HG03175 (cell line): ENCODE results near the gene NANOGP8.
"Not testable (repeated sequence)": the region's sequence is repeated elsewhere in the genome, so short reads cannot be mapped to it uniquely, and the experiment has no call there.

ENCODE experiments used
- ATAC-seq: cut with Tn5 transposase; IDR thresholded peaks from one replicate; pipeline ENCODE4 v1.9.1; 2021; ENCODE audit warnings: mild to moderate bottlenecking, moderate library complexity; ENCODE audit not compliant: unreplicated experiment

Gene NANOGP8

DNA sequence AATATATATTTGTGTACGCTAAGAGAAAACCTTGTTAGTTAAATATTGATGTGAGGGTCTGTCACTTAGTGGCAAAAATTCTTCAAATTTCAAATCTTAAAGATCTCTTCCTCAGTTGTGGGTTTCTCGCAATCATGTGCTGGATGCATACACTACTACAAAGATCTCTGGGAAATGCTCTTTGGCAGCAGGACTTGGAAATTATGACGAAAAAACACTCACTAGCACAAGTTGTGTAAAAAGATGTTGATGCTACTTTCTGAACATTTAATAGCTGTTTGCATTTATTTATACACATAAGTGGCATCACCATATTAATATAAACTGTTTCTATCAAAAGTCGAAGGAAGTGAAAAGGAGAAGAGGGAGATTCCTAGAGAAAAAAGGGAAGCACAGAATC, 10.8 kb upstream of the NANOGP8 start:
- no peak for ATAC-seq

DNA sequence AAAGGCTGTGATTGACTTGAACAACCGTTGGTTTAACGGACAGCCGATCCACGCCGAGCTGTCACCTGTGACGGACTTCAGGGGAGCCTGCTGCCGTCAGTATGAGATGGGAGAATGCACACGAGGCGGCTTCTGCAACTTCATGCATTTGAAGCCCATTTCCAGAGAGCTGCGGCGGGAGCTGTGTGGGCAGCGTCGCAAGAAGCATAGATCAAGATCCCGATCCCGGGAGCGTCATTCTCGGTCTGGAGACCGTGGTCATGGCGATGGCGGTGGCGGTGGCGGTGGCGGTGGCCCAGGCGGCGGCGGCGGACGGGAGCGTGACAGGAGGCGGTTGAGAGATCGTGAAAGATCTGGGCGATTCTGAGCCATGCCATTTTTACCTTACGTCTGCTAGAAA, 7.8 kb upstream of the NANOGP8 start:
- no peak for ATAC-seq

GRCh38 chr15:35092311-35092710, 7.2 kb upstream of the NANOGP8 start:
- ATAC-seq = no peak

DNA sequence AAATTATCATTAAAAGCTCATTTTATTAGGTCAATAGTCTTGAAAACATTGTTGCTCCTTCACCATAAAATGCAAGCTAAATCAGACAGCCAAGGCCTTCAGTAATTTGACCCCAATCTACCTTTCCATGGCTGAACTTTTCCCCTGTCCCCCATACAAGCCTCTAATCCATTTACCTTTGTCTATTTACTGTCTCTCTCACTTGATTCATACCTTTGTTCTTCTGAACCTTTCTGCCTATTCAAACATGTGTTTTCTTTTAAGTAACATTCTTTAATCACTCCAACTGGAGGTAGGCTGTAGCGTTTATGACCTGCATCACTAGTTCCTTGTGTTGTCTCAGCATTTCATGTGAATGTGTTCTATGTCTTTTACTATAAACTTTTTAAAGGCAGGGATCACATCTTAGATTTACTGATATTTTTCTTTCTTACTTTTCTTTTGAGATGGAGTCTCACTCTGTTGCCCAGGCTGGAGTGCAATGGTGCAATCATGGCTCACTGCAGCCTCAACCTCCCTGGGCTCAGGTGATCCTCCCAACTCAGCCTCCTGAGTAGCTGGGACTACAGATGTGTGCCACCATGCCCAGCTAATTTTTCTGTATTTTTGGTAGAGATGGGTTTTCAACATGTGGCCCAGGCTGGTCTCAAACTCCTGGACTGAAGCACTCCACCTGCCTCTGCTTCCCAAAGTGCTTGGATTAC, 5.2 kb upstream of the NANOGP8 start:
- ATAC-seq = no peak

DNA sequence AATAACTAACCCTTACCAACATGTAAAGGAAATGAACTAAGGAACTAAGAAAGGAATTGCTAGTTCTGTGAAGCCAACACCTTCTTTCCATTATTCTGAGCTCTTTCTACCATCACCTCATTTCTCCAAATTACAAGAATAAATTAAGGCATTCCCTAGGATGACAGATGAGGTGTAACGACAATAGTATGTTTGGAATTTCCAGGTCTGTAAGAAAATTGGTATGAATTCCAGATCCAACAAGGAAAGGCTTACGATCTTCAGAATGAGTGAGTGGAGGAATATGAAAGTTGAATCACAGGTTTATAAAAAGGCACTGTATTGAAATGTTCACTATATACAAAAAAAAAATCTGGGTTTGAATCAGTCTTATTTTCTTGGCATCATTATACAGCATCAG, 4.5 kb upstream of the NANOGP8 start:
- no peak for ATAC-seq

DNA sequence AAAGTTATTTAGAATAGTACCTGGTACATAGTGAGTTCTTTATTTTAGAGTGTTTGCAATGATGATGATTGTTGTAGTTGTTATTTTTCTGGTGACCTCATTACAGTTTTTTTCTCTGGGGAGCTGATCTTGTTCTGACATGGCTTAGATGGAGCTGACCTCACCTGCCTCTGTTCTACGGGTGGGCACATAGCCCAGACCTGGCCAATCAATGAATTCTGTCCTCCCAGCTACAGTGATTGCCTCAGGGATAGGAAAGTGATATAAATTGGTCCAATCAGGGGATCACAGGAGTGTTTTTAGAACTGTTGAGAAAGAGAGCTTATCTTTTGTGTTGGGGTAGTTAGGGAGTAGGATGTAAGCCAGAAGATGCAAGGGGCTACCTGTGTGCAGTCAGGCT, 3.2 kb upstream of the NANOGP8 start:
- ATAC-seq = no peak

DNA sequence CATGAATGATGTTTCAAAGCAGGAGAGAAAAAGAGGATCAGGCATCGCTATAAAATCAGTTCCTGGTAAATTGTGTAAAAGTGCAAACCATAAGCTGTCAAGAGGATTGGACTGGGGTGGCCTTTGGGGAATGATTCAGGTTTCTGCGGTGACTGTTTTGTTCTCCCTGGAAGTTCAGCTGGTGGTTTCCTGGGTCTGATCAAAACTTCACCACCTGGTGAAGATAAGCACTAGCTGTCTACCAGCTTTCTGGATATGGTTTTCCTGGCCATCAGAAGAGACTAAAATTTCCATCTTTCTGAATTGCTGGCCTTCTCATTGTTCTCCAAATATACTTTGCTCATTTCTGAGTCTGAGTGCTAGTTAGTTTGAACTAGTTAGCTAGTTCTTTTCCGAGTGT, 2.7 kb upstream of the NANOGP8 start:
- no peak for ATAC-seq

GRCh38 chr15:35082371-35083348, 2.4 kb downstream of the NANOGP8 start:
- ATAC-seq = not testable (repeated sequence)

- ATAC-seq = not testable (repeated sequence)
These were observed 3.3 kb downstream of the NANOGP8 start for GRCh38 chr15:35081626-35082365.

- no peak for ATAC-seq
These were observed 4.9 kb downstream of the NANOGP8 start for GRCh38 chr15:35080226-35080625.

GRCh38 chr15:35078221-35078915, 6.7 kb downstream of the NANOGP8 start:
- ATAC-seq = peak; percentile 61

DNA sequence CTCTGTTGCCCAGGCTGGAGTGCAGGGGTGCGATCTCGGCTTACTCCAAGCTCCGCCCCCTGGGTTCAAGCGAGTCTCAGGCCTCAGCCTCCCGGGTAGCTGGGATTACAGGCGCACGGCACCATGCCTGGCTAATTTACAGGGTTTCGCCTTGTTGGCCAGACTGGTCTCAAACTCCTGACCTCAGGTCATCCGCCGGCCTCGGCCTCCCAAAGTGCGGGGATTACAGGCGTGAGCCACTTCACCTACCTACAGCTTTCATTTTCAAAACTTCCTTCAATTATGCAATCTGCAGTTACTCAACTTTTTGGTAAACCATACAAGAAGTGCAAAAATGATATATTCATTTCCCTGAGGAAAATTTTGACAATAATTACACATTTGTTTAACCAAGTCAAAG, 14.0 kb downstream of the NANOGP8 start:
- no peak for ATAC-seq

DNA sequence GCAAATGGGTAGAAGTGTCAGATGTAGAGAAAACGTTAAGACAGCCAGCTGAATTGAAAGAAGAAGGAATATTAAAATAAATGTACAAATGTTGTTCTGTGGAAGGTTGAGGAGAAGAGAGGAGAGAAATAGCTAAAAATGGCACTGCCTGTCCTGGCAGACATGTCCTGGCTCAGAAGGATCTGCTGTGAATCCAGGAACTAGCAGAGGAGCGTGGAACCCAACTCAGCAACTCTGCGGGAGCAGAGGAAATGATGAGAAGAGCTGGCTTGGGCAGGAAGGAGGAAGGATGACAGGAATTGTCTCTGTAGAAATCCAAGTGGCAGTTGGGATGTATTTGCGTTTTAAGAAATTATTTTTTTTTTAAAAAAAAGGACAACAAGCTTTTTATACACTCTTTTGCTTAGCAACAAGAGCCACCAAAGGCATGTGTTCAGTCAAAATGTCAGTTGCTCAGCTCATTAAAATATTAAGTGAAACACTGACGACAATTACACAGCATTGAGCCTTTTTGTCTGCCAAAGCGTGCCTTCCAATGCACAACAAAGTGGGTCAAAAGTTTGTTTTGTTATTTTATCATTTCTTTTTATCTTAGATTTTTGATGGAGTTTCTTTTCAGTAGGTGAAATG, 16.1 kb downstream of the NANOGP8 start:
- ATAC-seq = no peak

DNA sequence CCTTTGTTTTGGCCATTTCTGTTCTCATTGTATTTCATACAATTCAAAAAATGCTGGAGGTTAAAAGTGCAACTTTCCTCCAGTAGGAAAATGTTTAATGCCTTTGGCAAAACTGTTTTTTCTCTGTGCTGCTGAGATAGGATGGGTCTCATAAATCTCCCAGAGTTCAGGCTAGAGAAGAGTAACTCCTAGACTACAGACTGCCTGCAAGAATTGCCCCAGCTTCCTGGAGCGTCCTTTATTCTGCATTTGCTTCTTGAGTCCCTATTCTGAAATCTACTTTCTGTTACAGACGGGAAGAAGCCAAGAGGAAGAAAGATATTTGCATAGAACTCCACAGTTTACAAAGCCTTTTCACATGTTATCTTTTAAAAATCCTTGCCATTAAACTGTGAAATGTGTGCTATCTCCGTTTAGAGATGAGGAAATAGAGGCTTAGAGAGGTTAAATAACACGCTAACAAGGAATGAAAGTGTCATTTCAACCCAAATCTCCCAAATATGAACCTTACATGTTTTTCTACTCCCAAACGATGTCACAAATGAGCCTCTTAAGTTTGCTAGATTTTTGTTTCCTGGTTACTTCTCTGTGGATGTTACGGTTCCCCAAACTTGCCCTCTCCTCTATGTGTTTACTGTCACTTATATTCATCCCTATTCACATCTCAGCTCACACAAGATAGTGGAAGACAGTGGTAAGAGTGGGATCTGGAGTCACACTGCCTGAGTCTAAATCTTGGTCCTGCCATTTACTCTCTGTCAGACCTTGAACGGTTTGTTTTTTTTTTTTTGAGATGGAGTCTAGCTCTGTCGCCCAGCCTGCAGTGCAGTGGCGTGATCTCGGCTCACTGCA, 17.4 kb downstream of the NANOGP8 start:
- ATAC-seq = no peak

DNA sequence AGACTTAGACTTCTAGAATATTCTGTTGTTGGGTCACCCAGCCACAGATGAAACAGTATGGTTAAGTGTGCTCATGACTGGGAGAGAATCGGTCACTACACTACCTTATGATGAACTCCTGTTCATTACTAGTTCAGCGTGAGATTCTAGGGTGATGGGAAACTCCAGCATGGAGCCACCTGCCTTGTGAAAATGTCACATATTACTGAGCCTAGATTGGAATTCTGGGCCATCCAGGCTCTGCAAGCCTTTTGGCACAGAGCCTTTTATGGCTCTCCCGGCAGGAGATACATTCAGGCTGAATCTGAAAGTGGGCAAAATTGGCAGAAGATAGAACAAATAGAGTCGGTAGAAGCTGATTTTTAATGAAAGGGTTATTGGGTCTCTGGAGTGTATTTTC, 19.0 kb downstream of the NANOGP8 start:
- no peak for ATAC-seq

DNA sequence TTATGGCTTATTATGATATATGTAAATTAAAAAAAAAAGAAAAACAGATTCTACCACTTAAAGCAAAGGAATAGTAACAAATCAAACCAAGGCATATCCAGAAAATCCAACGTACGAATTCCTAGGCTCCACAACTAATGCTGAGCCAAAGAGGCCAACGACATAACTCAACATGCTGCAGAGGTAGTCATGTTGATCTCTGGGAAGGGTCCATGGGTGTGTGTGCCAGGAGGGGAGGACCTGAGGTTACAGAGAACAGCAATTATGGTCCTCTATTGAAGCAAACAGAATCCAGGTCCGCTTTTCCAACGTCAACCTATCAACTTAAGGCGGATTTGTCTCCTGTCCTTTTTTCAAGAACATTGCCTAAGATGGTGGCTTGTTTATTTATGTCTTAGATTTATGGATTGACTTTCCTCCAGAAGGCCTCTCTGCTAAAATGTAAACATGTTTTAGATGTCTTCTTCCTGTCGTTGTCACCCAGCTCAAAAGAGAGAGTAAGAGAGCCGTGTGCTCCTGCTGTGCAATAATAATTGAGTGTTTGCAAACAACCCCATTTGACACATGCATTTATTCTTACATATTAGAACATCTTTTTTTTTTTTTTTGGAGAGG, 20.4 kb downstream of the NANOGP8 start:
- ATAC-seq = no peak

DNA sequence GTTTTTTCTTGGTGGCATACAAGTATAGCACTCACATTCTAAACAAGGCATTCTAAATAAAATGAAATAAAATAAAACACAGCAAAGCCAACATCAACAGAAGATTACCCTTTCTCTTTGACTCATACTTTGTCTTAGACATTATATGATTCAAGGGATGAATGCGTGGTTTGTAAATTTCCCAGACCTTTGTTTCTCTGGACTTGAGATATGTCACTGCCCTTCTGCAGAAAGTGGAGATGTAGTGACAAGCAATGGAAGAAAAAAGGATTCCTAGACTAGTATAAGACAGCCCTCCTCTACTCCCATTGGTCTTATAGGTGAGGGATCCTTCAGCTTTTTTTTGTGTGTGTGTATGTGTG, 22.4 kb downstream of the NANOGP8 start:
- no peak for ATAC-seq

- no peak for ATAC-seq
These were observed 23.0 kb downstream of the NANOGP8 start for GRCh38 chr15:35061825-35062737.
